Skeletal muscle satellite cell (primary cell): Measurements from ENCODE around the gene KRT8.
"Not testable (repeated sequence)": the region's sequence is repeated elsewhere in the genome, so short reads cannot be mapped to it uniquely, and the experiment has no call there.

ENCODE experiments used
- H3K27me3 ChIP-seq: 2 replicates; pipeline ENCODE4 v1.7.0; 2013; ENCODE audit warnings: low read length; ENCODE audit not compliant: control insufficient read depth, insufficient read depth
- H3K36me3 ChIP-seq: 2 replicates; pipeline ENCODE4 v1.7.0; 2013; ENCODE audit warnings: mild to moderate bottlenecking, control low read depth, low read length; ENCODE audit not compliant: insufficient read depth
- H3K4me1 ChIP-seq: 2 replicates; pipeline ENCODE4 v1.7.0; 2013; ENCODE audit warnings: low read length; ENCODE audit not compliant: control insufficient read depth, insufficient read depth
- H3K4me2 ChIP-seq: 2 replicates; pipeline ENCODE4 v1.7.0; 2013; ENCODE audit warnings: mild to moderate bottlenecking, low read length
- H3K4me3 ChIP-seq: 2 replicates; pipeline ENCODE4 v1.7.0; 2013; ENCODE audit warnings: low read length
- H3K9ac ChIP-seq: 2 replicates; pipeline ENCODE4 v1.7.0; 2013; ENCODE audit warnings: mild to moderate bottlenecking, low read depth, low read length, moderate library complexity
- H3K9me3 ChIP-seq: replicated peaks from 2 replicates; pipeline ENCODE4 v1.7.0; 2013; ENCODE audit warnings: mild to moderate bottlenecking, control low read depth, low read length

Gene KRT8

DNA sequence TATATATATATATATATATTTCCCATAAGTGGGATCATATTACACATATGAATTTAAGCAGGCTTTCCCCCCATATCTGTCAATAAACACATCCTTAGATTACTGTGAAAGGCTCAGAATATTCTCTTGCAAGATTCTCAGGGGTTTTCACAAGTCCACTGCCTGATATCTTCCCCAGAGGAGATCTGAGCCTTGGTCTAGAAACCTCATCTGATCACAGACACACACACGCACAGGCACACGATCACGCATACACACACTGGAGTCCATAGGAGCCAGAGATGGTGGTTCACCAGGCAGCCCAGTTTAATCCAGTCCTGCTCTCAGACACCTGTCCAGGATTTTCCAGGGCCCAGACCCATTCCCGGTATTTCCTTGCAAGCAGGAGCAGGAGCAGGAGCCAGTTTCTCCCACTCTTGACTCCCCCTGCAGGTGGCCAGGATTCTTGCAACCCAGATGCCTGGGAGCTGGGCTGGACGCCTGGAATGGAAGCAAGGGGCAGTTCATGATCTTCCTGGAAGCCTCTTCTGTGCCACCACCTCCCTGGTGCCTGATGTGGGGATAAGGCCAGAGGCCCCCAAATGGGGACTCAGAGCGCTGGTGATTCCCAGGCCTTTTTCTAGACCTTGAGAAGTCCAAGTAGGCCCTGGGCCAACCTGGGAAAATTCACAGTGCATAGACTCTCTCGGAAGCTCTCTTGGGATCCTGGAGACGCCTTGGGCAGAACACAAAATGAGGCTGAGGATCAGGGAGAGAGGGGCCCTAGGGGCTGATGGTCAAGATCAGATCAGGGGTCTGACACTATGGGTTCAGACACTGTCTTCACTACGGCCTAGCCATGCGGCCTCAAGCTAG lies 39.6 kb downstream of the KRT8 start:
- Histone ChIP-seq H3K9ac (no peak overlapping the region), H3K36me3 (no peaks in the 10 kb centered on the region), H3K9me3 (no peaks in the 10 kb centered on the region), H3K4me1 (peaks cover 2% of the 10 kb centered on the region), H3K27me3 (peaks cover 8% of the 10 kb centered on the region), H3K4me2 (no peak overlapping the region), H3K4me3 (no peak overlapping the region)

DNA sequence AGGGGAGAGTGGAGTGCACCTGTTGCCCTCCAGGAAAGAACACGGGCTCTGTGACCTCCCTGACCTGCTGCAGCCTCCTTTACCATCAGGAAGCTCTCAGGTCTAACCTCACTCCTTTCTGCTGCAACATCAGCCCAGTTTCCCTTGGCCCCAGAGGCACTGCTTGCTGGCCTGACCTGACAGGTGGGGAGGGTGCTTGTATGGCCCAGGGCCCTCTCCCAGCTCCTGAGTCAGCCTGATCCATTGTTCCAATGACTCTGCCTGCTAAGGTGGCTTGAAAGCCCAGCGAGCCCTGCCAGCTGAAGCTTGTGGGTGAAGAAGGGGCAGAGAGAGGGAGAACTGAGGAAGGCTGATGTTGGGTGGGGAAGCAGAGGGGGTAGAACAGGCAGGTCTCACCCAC lies 42.9 kb downstream of the KRT8 start:
- no peak overlapping the region for H3K9ac ChIP-seq
- no peaks in the 10 kb centered on the region for H3K9me3 ChIP-seq
- no peak overlapping the region for H3K4me2 ChIP-seq
- H3K4me1 ChIP-seq = no peaks in the 10 kb centered on the region
- H3K36me3 ChIP-seq = no peaks in the 10 kb centered on the region
- H3K4me3 ChIP-seq = no peak overlapping the region
- peaks cover 24% of the 10 kb centered on the region for H3K27me3 ChIP-seq

DNA sequence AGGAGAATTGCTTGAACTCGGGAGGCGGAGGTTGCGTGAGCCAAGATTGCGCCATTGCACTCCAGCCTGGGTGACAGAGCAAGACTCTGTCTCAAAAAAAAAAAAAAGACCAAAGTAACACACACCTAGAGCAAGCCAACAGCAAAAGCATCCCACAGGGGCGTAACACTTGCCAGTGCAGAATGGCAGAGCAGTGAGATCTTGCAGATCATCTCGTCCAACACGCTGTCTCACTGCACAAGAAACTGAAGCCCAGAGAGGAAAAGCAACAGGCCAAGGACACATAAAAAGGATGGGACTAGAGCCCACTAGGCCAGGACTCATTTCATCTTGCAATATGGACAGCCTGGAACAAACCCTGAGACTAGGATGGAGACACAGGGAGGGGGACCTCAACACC lies 43.4 kb downstream of the KRT8 start:
- Histone ChIP-seq H3K4me3 (no peak overlapping the region), H3K4me1 (no peaks in the 10 kb centered on the region), H3K9ac (no peak overlapping the region), H3K9me3 (no peaks in the 10 kb centered on the region), H3K27me3 (peaks cover 29% of the 10 kb centered on the region), H3K36me3 (no peaks in the 10 kb centered on the region), H3K4me2 (no peak overlapping the region)

DNA sequence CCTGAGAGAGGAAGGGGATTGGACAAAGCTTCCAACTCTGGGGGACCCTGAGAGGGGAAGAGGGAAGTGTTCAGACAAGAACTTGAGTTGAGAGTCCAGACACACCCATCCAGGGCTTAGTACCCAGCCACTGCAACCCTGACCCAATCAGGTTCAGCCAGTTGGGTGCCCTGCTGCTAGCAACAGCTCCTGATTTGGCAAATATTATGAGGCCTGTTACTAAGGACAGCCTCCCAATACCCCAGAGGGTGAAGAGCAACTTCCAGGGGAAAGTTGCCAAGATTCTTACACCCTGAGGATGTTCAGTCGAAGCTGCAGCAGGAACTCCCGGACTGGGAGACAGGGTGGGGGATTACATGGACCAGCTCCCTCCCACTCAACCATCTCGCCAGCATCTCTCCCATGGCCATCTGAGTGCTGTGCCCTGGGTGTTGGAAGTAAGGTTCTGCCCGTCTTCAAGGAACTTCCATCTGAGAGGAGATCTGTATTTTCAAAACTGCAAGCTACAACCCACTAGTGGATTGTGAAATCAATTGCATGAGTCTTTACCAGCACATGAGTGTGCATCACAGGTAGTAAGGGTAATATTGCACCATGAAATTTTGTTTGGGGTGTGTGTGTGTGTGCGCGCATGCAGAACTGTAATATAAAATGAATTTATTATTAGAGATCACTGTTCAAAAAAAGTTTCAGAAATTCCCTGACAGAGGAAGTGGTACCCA lies 44.6 kb downstream of the KRT8 start:
- no peaks in the 10 kb centered on the region for H3K9me3 ChIP-seq
- H3K36me3 ChIP-seq = no peaks in the 10 kb centered on the region
- H3K9ac ChIP-seq = no peak overlapping the region
- H3K4me1 ChIP-seq = no peaks in the 10 kb centered on the region
- H3K27me3 ChIP-seq = peaks cover 29% of the 10 kb centered on the region
- H3K4me2 ChIP-seq = no peak overlapping the region
- H3K4me3 ChIP-seq = no peak overlapping the region

DNA sequence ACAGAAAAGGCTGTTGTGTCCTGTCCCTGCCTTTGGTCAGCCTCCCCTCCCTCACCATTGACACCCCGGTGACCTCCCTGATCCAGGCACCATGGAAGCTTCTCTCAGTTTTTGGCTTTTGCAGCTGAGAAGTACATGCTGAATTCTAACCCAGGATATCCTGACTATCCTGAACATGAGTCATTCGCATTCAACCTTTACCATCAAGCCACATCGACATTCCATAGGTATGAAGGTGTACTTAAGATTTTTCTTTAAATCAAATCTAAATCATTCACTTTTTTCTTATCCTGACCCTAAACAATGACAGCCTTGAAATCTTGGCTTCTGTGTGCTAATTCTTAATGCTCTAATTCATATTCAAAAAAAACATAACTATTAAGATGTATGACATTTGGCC lies 47.4 kb downstream of the KRT8 start:
- no peak overlapping the region for H3K4me3 ChIP-seq
- peaks cover 40% of the 10 kb centered on the region for H3K27me3 ChIP-seq
- no peaks in the 10 kb centered on the region for H3K9me3 ChIP-seq
- H3K9ac ChIP-seq = no peak overlapping the region
- no peak overlapping the region for H3K4me2 ChIP-seq
- H3K4me1 ChIP-seq = no peaks in the 10 kb centered on the region
- H3K36me3 ChIP-seq = no peaks in the 10 kb centered on the region

DNA sequence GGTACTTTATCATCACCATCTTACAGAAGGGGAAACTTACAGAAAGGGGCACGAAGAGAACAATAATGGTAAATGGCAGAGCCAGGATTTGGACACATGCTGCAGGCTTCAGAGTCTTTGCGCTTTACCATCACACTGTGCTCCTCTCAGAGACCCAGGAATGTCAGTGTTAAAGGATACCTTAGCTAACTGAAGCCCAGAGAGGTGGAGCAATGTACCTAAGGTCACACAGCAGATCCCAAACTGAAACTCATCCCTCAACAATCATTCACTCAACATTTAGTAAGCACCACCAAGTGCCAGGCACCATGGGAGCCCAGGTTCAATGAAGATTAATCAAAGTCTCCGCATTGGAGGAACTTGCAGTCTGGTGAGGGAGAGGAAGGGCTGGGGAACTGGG lies 48.1 kb downstream of the KRT8 start:
- H3K36me3 ChIP-seq = no peaks in the 10 kb centered on the region
- H3K4me3 ChIP-seq = no peak overlapping the region
- H3K4me1 ChIP-seq = no peaks in the 10 kb centered on the region
- H3K9me3 ChIP-seq = no peaks in the 10 kb centered on the region
- H3K27me3 ChIP-seq = peaks cover 42% of the 10 kb centered on the region
- H3K4me2 ChIP-seq = no peak overlapping the region
- H3K9ac ChIP-seq = no peak overlapping the region

DNA sequence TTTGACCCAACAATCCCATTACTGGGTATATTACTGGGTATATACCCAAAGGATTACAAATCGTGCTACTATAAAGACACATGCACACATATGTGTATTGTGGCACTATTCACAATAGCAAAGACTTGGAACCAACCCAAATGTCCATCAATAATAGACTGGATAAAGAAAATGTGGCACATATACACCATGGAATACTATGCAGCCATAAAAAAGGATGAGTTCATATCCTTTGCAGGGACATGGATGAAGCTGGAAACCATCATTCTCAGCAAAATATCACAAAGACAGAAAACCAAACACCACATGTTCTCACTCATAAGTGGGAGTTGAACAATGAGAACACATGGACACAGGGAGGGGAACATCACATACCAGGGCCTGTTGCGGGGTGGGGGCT lies 48.8 kb downstream of the KRT8 start:
- H3K36me3 ChIP-seq, H3K4me1 ChIP-seq, H3K4me3 ChIP-seq, H3K4me2 ChIP-seq, H3K9ac ChIP-seq, H3K9me3 ChIP-seq: not testable (repeated sequence)
- H3K27me3 ChIP-seq = peaks cover 48% of the 10 kb centered on the region

DNA sequence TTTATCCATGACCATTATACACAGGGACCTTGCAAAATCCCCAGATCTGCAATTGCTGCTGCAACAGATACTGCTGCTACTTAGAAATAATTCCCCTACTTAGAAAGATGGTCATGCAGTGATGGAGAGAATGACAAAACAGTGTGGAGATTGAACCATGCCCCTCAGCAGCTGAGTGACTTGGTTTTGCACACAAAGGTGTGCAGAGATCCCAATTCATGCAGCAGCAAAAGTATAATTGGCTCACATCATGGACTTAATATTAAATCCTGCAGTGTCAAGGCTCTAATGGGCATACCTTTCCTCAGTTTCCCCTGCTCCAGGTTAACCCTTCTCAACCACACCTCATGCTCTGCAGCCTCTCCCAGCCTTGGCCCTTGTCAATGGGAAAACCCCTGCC lies 53.1 kb downstream of the KRT8 start:
- Histone ChIP-seq H3K36me3 (no peaks in the 10 kb centered on the region), H3K4me2 (no peak overlapping the region), H3K9me3 (no peaks in the 10 kb centered on the region), H3K9ac (no peak overlapping the region), H3K4me3 (no peak overlapping the region), H3K27me3 (peaks cover 49% of the 10 kb centered on the region), H3K4me1 (no peaks in the 10 kb centered on the region)

DNA sequence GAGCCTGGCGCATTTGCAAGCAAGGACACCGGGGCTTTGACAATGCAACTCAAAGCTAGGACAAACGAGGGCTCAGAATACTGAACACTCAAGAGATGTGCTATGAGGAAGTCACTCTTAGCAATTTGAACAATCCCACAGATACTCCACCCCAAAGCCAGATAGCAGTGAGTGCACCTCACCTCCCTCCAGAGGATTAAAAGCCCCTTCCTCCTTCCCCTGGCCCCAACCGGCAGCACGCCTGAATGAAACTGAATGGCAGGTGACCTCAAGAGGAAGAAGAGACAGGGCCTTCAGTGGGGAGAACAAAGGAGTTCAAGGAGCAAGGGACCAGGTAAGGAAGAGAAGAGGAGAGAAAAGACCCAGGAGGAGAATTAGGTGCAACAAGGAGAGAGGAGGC lies 54.2 kb downstream of the KRT8 start:
- no peaks in the 10 kb centered on the region for H3K36me3 ChIP-seq
- H3K9me3 ChIP-seq = no peaks in the 10 kb centered on the region
- no peak overlapping the region for H3K4me2 ChIP-seq
- H3K27me3 ChIP-seq = peaks cover 53% of the 10 kb centered on the region
- no peaks in the 10 kb centered on the region for H3K4me1 ChIP-seq
- no peak overlapping the region for H3K4me3 ChIP-seq
- H3K9ac ChIP-seq = no peak overlapping the region

DNA sequence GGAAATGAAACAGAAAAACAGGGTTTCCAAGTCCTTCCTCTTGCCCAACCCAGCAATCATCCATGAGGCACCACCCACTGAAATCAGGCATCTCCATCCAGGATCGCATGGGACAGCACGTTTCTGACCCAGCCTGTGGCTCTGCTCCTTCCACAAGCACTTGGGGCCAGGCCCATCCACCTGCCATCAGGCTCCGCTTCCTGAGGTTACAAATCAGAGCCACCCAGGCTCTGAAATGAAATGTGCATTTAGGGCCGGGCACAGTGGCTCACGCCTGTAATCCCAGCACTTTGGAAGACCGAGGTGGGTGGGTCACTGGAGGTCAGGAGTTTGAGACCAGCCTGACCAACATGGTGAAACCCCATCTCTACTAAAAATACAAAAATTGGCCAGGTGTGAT lies 55.4 kb downstream of the KRT8 start:
- H3K4me3 ChIP-seq = no peak overlapping the region
- H3K9ac ChIP-seq = no peak overlapping the region
- no peaks in the 10 kb centered on the region for H3K9me3 ChIP-seq
- H3K36me3 ChIP-seq = no peaks in the 10 kb centered on the region
- H3K4me1 ChIP-seq = no peaks in the 10 kb centered on the region
- no peak overlapping the region for H3K4me2 ChIP-seq
- peaks cover 53% of the 10 kb centered on the region for H3K27me3 ChIP-seq

DNA sequence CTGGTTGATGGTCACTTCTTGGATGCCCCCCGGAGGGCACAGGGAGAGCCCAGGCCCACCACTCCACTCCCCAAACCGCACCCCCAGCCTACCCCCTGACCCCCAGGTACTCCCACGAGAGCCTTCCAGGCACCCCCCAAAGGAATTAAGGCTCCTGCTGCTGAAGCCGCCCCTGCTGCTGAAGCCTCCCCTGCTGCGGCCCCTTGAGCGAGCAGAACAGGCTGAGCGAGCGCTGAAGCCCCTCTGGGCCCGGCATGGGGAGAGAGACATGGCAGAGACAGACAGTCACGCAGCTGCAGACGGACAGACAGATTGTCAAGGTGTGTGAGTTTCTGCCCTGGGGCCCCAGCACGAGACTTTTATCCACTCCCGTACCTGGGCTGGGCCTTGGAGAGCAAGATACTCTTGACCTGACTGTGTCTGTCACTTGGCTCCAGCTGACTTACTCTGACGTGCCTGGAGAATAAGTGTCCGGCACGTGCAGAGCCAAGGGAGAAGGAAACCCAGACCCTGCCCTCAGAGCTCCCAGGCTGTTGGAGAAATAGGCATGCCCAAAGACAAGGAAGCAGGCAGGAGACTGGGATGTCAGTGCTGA lies 56.1 kb downstream of the KRT8 start, which contains the start of gene KRT78:
TSS of gene KRT78 (minus strand) at position 334 of the 595 bp plus-strand sequence. CDS start at position 270, 64 bp downstream.
- Histone ChIP-seq H3K9ac (no peak within 1 kb of the TSS), H3K36me3 (no peaks in the 10 kb centered on the region), H3K4me1 (no peaks in the 10 kb centered on the region), H3K27me3 (peaks cover 59% of the 10 kb centered on the region), H3K4me2 (no peak within 1 kb of the TSS), H3K9me3 (no peaks in the 10 kb centered on the region), H3K4me3 (no peak within 1 kb of the TSS)
